ENCODE data around the gene KRT75.

DNA sequence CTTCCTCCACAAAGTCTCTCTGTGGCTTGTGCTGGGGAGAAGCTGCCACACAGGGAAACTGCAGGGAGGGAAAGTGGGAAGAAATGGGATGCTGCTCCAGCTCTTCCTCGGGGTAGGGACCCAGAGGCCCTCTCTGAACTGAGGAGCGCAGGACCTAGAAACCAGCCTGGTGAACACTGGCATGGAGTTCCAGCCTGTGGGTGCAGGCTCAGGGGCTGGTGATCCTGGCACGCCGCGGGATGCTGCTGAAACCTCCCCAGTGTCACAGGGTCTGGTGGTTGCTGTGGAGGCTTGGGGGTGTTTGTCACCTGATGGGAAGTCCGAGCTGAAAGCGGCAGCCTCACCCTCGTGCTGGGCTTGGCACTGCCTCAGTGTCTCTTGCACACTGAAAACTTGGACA is 5.2 kb upstream of the KRT75 start:
- TF ChIP-seq, protein P1, sequence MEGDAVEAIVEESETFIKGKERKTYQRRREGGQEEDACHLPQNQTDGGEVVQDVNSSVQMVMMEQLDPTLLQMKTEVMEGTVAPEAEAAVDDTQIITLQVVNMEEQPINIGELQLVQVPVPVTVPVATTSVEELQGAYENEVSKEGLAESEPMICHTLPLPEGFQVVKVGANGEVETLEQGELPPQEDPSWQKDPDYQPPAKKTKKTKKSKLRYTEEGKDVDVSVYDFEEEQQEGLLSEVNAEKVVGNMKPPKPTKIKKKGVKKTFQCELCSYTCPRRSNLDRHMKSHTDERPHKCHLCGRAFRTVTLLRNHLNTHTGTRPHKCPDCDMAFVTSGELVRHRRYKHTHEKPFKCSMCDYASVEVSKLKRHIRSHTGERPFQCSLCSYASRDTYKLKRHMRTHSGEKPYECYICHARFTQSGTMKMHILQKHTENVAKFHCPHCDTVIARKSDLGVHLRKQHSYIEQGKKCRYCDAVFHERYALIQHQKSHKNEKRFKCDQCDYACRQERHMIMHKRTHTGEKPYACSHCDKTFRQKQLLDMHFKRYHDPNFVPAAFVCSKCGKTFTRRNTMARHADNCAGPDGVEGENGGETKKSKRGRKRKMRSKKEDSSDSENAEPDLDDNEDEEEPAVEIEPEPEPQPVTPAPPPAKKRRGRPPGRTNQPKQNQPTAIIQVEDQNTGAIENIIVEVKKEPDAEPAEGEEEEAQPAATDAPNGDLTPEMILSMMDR (optimal IDR thresholded peaks at IDR 0.05 in 1 of 3, IDR thresholded peaks at IDR 0.05 in 1 of 3, conservative IDR thresholded peaks at IDR 0.05 in 1 of 3; ENCODE audit: extremely low read depth in 1 of 3, insufficient read depth in 2 of 3, low read length in 3 of 3) = no peak
- TF ChIP-seq EZH2 (IDR thresholded peaks at IDR 0.05; ENCODE audit: low read length) = no peak
